GM19023 (cell line): ENCODE measurements around the gene AK8.

Experiments
- ATAC-seq: cut with Tn5 transposase; IDR thresholded peaks from one replicate; pipeline ENCODE4 v1.9.1; 2021; ENCODE audit warnings: mild to moderate bottlenecking, moderate library complexity; ENCODE audit not compliant: unreplicated experiment

AK8 gene

DNA sequence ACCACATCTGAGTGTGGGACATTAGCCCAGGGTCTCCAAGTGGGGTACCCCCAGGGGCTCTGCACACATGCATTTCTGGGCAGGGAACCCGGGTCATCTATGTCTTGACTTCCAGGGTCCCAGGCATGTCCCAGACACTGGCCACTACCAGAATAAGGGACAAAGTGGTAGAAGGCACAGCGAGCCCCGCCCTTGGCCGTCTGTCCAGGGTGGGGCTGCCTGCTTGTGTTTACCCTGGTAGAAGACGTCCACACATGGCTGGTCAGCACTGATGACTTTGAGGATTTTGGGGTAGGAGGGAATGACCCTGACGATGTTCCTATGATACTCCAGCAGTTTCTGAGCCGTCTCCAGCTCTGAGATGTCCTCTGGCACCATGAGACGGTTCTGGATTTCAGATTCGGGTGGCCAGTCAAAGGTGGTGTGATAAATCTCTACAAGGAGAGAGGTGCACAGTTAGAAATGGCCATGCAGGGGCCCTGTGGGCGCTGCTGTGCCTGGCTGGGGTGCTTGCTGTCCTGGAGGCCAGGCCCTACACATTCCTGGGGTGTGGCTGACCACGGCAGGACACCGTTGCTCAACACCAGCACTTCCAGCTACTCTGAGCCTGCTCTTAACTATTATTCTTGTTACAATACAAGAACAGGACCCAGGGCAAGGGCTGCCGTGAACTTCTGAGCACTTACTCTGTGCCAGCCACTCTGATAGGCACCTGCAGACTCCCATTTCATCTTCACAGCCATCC is 51.3 kb downstream of the AK8 start:
- no peak for ATAC-seq

- no peak for ATAC-seq
Observed at GRCh38 chr9:132826131-132826530, 52.0 kb downstream of the AK8 start.

DNA sequence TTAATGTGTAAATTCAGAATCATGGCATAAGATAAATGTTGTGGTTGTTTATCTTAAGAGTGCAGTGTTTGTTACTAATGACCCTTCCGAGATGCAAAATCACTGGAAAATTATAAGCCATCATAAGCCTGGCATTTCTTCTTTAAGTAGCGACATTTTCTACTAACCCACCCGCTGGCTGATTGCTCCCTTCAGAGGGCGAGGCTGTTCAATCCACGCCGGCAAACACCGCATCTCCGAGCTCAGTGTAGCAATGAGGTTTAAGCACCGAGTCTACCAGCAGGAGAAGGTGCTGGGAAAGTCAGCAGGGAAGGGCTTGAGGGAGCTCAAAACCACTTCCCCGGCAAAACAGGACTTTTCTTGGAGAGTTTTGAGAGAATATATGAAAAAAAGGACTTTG is 52.7 kb downstream of the AK8 start:
- no peak for ATAC-seq

DNA sequence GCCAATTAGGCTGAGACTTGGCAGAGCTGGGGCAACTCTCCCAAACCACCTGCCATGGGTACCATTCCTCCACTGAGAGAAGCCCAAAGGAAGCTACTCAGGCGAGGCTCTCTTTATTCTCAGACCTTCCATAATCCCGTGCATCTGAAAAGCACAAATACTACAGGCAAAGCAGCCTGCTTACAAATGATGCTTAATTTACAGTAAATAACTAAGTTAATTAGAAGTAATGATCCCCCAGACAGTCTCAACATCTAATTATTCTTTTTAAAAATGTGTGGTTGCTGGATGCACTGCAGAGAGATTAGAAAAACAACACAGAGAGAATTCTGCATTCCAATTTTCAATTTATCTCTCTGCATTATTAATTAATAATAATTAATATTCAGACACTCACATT is 53.1 kb downstream of the AK8 start:
- no peak for ATAC-seq

DNA sequence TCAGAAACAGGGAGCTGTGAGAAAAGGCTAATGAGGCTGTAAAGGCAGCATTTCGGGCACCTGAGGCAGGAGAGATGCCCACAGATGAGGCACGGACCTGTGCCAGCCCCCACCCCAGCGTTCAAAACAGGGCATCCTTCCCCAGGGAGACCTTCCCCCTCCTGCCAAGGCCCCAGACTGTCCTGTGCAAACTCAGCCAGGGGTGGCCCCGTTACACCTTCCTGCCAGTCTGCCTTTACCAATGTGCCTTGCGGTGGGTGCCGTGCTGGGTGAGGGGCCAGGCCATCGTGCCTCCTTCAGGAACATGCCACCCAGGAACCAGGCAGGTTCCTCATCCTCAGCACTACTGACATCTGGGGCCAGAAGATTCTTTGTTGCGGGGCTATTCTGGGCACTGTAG is 53.9 kb downstream of the AK8 start:
- ATAC-seq = no peak

- ATAC-seq = no peak
Observed at GRCh38 chr9:132823370-132824145, 54.5 kb downstream of the AK8 start.

- ATAC-seq = no peak
Observed at GRCh38 chr9:132820169-132820944, 57.7 kb downstream of the AK8 start.

DNA sequence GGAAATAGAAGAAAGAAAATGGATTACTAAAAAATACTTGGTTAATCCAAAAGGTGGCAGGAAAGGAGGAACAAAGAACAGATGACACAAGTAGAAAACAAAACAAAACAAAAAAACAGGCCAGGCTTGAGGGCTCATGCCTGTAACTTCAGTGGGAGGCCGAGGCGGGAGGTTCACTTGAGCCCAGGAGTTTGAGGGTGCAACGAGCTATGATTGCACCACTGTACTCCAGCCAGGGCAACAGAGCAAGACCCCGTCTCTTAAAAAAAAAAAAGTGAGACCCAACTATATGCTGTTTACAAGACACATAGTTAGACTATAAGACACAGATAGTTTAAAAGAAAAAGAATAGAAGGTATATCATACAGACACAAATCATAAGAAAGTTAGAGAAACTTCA is 59.5 kb downstream of the AK8 start:
- ATAC-seq = no peak

DNA sequence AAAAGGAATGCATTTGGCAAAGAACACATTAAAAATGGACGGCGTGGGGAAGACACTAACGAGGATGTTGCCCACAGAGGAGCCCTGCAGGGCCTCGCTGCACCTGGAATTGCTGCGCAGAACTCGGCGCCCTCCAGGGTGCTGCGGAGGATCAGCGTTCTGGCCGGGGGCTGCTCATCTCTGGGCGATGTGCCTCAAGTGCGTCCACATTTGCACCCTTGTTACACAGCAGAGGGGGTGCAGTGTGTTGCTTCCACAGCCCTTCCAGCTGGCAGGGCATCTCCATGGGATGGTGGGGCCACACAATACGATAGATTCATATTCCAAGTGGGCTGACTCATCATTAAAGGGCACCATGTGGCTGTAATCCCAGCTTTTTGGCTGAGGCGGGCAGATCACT is 63.1 kb downstream of the AK8 start:
- no peak for ATAC-seq

DNA sequence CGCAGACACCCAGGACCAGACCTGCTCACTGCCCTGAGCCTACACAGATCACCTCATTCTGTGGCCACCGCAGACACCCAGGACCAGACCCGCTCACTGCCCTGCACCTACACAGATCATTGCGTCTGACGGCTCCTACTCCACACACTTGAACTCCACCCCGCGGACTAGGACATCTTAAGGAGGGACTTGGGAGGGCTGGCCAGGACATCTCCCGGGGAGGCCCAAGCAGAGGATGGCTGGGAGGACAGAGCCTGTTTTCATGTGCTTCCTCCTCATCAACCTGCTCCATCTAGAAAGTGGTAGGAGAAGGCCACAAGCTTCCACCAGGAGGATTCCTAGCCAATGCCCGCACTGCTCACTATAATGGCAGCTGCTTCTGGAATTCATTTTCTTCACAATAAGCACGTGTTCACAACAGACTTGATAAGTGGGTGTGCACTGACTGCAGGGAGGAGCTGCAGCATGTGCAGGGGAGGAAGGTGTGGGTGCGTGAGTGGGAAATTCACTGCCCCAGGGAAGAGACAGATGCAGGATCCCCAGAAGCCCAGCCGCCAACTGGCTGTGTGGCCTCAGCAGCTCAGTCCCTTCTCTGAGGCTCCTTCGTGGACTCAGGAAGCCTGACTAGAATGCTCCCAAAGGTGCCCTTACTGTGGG is 64.8 kb downstream of the AK8 start:
- no peak for ATAC-seq

GRCh38 chr9:132811985-132812384 is 66.1 kb downstream of the AK8 start:
- no peak for ATAC-seq

DNA sequence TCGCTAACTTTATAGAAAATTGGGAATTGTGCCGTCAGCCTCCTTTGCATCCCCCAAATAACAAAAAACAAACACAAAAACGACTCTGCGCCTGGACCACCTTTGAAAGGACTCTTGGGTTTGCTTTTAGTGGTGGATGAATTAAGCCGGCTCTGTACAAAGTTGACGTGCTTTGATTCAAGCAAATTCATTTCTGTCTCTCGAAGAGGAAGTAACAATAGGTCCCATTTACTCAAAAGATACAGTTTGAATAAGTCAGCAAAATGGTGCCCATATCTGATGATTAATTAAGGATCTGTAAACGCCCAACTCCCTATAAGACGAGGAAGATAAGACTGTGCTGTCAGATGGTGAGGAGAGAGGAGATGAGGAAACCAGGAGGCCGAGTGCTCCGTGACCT is 67.8 kb downstream of the AK8 start:
- ATAC-seq = no peak

- no peak for ATAC-seq
Observed at GRCh38 chr9:132809677-132810271, 68.3 kb downstream of the AK8 start.

DNA sequence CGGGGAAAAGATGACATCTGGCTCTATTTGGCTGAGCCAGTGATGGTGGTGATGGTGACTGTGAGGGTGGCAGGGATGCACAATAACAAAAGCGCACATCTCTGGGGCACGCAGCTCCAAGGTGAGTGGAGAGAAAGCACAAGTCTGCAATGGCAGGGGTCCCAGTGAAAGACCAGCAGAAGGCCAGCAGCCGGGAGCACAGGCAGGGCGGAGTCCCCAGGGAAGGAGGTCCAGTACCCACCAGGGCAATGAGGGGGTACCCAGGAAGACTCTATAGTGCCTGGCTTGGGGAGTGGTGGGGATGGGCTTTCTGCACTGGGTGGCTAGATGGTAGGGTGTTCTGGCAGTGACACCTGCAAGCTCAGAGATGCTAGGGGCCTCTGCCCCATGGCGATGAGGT is 69.4 kb downstream of the AK8 start:
- no peak for ATAC-seq

DNA sequence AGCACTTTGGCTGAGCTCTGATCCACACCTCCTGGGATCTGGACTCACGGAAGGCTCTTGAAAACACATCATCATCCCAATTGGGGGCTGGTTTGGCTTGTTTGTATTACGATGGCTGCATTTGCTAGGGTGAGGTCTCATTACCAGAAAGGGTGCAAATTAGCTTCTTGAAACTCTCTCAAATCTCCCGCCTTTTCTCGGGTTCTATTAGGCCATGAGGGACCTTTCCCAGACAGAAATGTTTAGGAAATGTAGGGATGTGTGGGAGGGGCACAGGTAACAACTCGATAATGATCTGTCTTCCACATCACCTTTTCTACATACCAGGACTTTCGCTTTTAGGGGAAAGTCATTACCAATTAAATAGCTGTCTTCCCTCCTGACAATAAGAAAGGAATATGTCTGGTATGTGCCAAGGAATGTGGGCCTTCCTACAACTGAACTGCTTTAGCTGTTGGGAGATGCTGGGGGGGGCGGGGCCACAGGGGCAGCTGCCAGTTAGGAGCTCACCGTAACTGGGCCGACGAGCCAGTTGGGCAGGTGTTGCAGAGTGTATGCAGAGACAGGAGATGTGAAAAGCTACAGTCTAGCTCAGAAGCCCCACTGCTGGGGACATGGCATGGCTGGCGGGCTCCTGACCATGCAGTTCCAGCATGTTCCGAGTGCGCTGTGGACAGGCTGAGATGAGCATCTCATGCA is 71.2 kb downstream of the AK8 start:
- ATAC-seq = no peak

GRCh38 chr9:132806306-132806705 is 71.8 kb downstream of the AK8 start:
- no peak for ATAC-seq

- ATAC-seq = no peak
Observed at GRCh38 chr9:132804576-132805295, 73.3 kb downstream of the AK8 start.

GRCh38 chr9:132802121-132802795 is 75.8 kb downstream of the AK8 start:
- no peak for ATAC-seq

DNA sequence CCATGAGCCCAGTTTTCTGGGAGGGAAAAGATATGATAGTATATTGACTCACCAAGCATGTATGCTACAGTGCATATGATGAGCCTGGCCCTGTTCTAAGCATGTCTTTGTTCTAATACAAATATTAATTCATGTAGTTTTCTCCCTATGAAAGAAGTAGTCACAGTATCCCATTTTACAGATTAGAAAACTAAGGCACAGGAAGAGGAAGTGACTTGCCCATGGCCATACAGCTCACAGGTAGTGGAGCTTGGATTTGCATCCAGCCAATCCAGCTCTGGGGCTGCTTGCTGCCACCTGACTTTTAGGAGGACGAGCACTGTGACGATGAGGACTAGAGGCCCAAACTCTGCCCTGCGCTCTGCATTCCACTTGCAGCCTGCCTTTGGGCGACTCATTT is 76.4 kb downstream of the AK8 start:
- ATAC-seq = no peak
